ENCODE measurements around the gene COL11A2. TPM values are rescaled to one million over a fixed set of nuclear protein-coding genes. Genes with fewer than 3 reads are reported as not detected.

The COL11A2 gene
- total and polyA plus RNA-seq, 2 of the 13 experiments (the other 11 are each of a cell fraction or from before 2014, with no cell fraction given), result 0.55 TPM

- TF ChIP-seq, protein P1, sequence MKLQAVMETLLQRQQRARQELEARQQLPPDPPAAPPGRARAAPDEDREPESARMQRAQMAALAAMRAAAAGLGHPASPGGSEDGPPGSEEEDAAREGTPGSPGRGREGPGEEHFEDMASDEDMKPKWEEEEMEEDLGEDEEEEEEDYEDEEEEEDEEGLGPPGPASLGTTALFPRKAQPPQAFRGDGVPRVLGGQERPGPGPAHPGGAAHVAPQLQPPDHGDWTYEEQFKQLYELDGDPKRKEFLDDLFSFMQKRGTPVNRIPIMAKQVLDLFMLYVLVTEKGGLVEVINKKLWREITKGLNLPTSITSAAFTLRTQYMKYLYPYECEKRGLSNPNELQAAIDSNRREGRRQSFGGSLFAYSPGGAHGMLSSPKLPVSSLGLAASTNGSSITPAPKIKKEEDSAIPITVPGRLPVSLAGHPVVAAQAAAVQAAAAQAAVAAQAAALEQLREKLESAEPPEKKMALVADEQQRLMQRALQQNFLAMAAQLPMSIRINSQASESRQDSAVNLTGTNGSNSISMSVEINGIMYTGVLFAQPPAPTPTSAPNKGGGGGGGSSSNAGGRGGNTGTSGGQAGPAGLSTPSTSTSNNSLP (IDR thresholded peaks at IDR 0.05; ENCODE audit: low read depth, low read length), result no peak
- TF ChIP-seq ZBTB26 (CRISPR knock-in tag; IDR thresholded peaks at IDR 0.05; ENCODE audit: borderline replicate concordance) (no peak), ZBTB7A (CRISPR knock-in tag; IDR thresholded peaks at IDR 0.05) (0 out of 2 replicates have a peak, but pooled peaks have one; percentile 13), ZNF772 (CRISPR knock-in tag; IDR thresholded peaks at IDR 0.05) (no peak), NCOA5 (CRISPR knock-in tag; IDR thresholded peaks at IDR 0.05) (no peak), ZNF879 (CRISPR knock-in tag; IDR thresholded peaks at IDR 0.05) (no peak), RNF2 (conservative IDR thresholded peaks at IDR 0.05; ENCODE audit: low read depth) (no peak), ZNF547 (CRISPR knock-in tag; IDR thresholded peaks at IDR 0.05) (peak; percentile 51; the same call in 1 of the 2 replicates), ZNF597 (CRISPR knock-in tag; IDR thresholded peaks at IDR 0.05) (no peak), RBFOX2 (IDR thresholded peaks at IDR 0.05; ENCODE audit: low read depth, low read length) (peak; percentile 68), IRF9 (CRISPR knock-in tag; IDR thresholded peaks at IDR 0.05; ENCODE audit: borderline replicate concordance) (peak; percentile 46; the same call in 1 of the 2 replicates), ISL2 (CRISPR knock-in tag; IDR thresholded peaks at IDR 0.05) (no peak), NFYB (CRISPR knock-in tag; IDR thresholded peaks at IDR 0.05) (no peak), ZNF737 (CRISPR knock-in tag; IDR thresholded peaks at IDR 0.05; ENCODE audit: borderline replicate concordance) (no peak), ARHGAP35 (CRISPR knock-in tag; IDR thresholded peaks at IDR 0.05; ENCODE audit: borderline replicate concordance) (no peak), PHF8 (CRISPR knock-in tag; IDR thresholded peaks at IDR 0.05) (no peak), MIER2 (CRISPR knock-in tag; IDR thresholded peaks at IDR 0.05) (no peak), ZNF292 (CRISPR knock-in tag; IDR thresholded peaks at IDR 0.05; ENCODE audit: borderline replicate concordance, low read depth) (no peak), DPF2 (CRISPR knock-in tag; IDR thresholded peaks at IDR 0.05; ENCODE audit: borderline replicate concordance, low read depth) (no peak)
- TF ChIP-seq, protein P2, sequence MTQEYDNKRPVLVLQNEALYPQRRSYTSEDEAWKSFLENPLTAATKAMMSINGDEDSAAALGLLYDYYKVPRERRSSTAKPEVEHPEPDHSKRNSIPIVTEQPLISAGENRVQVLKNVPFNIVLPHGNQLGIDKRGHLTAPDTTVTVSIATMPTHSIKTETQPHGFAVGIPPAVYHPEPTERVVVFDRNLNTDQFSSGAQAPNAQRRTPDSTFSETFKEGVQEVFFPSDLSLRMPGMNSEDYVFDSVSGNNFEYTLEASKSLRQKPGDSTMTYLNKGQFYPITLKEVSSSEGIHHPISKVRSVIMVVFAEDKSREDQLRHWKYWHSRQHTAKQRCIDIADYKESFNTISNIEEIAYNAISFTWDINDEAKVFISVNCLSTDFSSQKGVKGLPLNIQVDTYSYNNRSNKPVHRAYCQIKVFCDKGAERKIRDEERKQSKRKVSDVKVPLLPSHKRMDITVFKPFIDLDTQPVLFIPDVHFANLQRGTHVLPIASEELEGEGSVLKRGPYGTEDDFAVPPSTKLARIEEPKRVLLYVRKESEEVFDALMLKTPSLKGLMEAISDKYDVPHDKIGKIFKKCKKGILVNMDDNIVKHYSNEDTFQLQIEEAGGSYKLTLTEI (CRISPR knock-in tag; conservative IDR thresholded peaks at IDR 0.05), result no peak
Observed at GRCh38 chr6:33213166-33213988, 21.1 kb upstream of the COL11A2 start (continued).
